Measurements from ENCODE around the gene AGER.
"Not testable (repeated sequence)": the region's sequence is repeated elsewhere in the genome, so short reads cannot be mapped to it uniquely, and the experiment has no call there.

AGER gene

GRCh38 chr6:32186151-32186840 is 2.2 kb upstream of the AGER start:
- DNase-seq (ENCODE audit: low read depth): not testable (repeated sequence)

GRCh38 chr6:32185681-32186131 is 1.7 kb upstream of the AGER start:
- peak; percentile 56 for DNase-seq (ENCODE audit: low read depth)

- no peak for DNase-seq (ENCODE audit: low read depth)
These were observed 470 bp downstream of the AGER start for GRCh38 chr6:32183483-32184083.

- no peak for DNase-seq (ENCODE audit: low read depth)
These were observed 1.0 kb downstream of the AGER start for GRCh38 chr6:32183030-32183429.

GRCh38 chr6:32182555-32182981 is 1.5 kb downstream of the AGER start:
- DNase-seq (ENCODE audit: low read depth): no peak

GRCh38 chr6:32181915-32182529 is 2.0 kb downstream of the AGER start:
- DNase-seq (ENCODE audit: low read depth): no peak

- DNase-seq (ENCODE audit: low read depth): no peak
These were observed 2.8 kb downstream of the AGER start for GRCh38 chr6:32181148-32181702.

- no peak for DNase-seq (ENCODE audit: low read depth)
These were observed 4.2 kb downstream of the AGER start for GRCh38 chr6:32179766-32180405.

- no peak for DNase-seq (ENCODE audit: low read depth)
These were observed 5.3 kb downstream of the AGER start for GRCh38 chr6:32178547-32179440.

GRCh38 chr6:32177788-32178546 is 6.1 kb downstream of the AGER start, which contains the start of gene RNF5:
TSS of gene RNF5 (plus strand) at chr6:32178405. CDS start at chr6:32178512, 107 bp downstream.
- DNase-seq (ENCODE audit: low read depth): peak; percentile 100

- no peak for DNase-seq (ENCODE audit: low read depth)
These were observed 6.8 kb downstream of the AGER start for GRCh38 chr6:32177183-32177787.

- DNase-seq (ENCODE audit: low read depth): no peak
These were observed 7.4 kb downstream of the AGER start for GRCh38 chr6:32176476-32177182.

GRCh38 chr6:32175711-32176475 is 8.2 kb downstream of the AGER start, which contains the start of gene AGPAT1:
TSS of gene AGPAT1 (minus strand) at chr6:32176084. CDS start at chr6:32171496, 4,588 bp downstream.
- peak; percentile 86 for DNase-seq (ENCODE audit: low read depth)

- DNase-seq (ENCODE audit: low read depth): no peak
These were observed 8.7 kb downstream of the AGER start for GRCh38 chr6:32175322-32175710.

- no peak for DNase-seq (ENCODE audit: low read depth)
These were observed 9.6 kb downstream of the AGER start for GRCh38 chr6:32174416-32174815.

- DNase-seq (ENCODE audit: low read depth): no peak
These were observed 10.9 kb downstream of the AGER start for GRCh38 chr6:32173051-32173727.

GRCh38 chr6:32171234-32171633 is 12.8 kb downstream of the AGER start:
- DNase-seq (ENCODE audit: low read depth): no peak

- DNase-seq (ENCODE audit: low read depth): no peak
These were observed 13.8 kb downstream of the AGER start for GRCh38 chr6:32170294-32170693.

All from HS-5 (cell line).